Measurements from ENCODE around the gene IKZF3. TPM values are rescaled to one million over a fixed set of nuclear protein-coding genes. Genes with fewer than 3 reads are reported as not detected.

Gene IKZF3
- total RNA-seq, 1 donor from 2014 or later: not detected

GRCh38 chr17:39772987-39773934 is 90.9 kb downstream of the IKZF3 start:
- no peaks in the 10 kb centered on the region for H3K9me3 Mint-ChIP-seq (ENCODE audit: low read depth)
- H3K4me3 Mint-ChIP-seq (ENCODE audit: low read depth): no peak overlapping the region
- no peak for TF ChIP-seq CTCF (IDR thresholded peaks at IDR 0.05; ENCODE audit: unreplicated experiment)
- no peak overlapping the region for H3K27ac Mint-ChIP-seq
- peaks cover 5% of the 10 kb centered on the region for H3K4me1 Mint-ChIP-seq (ENCODE audit: low read depth)
- H3K27me3 Mint-ChIP-seq: peaks cover 27% of the 10 kb centered on the region
- DNase-seq (ENCODE audit: low spot score, unreplicated experiment): no peak
- H3K36me3 Mint-ChIP-seq (ENCODE audit: insufficient read depth): no peaks in the 10 kb centered on the region

DNA sequence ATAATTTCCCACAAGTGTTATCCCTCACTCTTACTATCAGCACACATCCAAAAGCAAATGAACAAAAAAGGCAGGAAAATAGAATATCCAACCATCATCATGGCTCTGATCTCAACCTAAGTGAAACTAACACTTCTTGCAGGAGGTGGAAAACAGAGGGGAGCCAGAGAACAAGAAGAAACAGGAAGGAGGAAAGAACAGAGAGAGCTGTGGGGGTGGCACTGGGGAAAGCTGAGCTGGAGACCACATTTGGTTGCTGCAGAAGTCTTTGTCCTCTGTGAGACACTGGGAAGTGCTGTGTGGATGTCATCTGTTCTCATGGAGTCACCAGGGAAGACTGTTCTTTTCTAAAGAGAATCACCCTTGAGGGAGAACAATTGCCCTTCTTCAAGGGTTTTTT is 91.7 kb downstream of the IKZF3 start:
- TF ChIP-seq CTCF (IDR thresholded peaks at IDR 0.05; ENCODE audit: unreplicated experiment): no peak
- Mint-ChIP-seq H3K4me3 (ENCODE audit: low read depth) (no peak overlapping the region), H3K27ac (no peak overlapping the region), H3K36me3 (ENCODE audit: insufficient read depth) (no peaks in the 10 kb centered on the region), H3K4me1 (ENCODE audit: low read depth) (peaks cover 5% of the 10 kb centered on the region), H3K9me3 (ENCODE audit: low read depth) (no peaks in the 10 kb centered on the region), H3K27me3 (peaks cover 25% of the 10 kb centered on the region)
- no peak for DNase-seq (ENCODE audit: low spot score, unreplicated experiment)

GRCh38 chr17:39769974-39770587 is 94.0 kb downstream of the IKZF3 start:
- DNase-seq (ENCODE audit: low spot score, unreplicated experiment): no peak
- Mint-ChIP-seq H3K9me3 (ENCODE audit: low read depth) (no peaks in the 10 kb centered on the region), H3K36me3 (ENCODE audit: insufficient read depth) (no peaks in the 10 kb centered on the region), H3K27me3 (peaks cover 44% of the 10 kb centered on the region), H3K4me3 (ENCODE audit: low read depth) (no peak overlapping the region), H3K4me1 (ENCODE audit: low read depth) (peaks cover 5% of the 10 kb centered on the region), H3K27ac (no peak overlapping the region)
- TF ChIP-seq CTCF (IDR thresholded peaks at IDR 0.05; ENCODE audit: unreplicated experiment): no peak

- Mint-ChIP-seq H3K9me3 (ENCODE audit: low read depth) (no peaks in the 10 kb centered on the region), H3K27ac (no peak overlapping the region), H3K27me3 (peaks cover 47% of the 10 kb centered on the region), H3K4me3 (ENCODE audit: low read depth) (no peak overlapping the region), H3K4me1 (ENCODE audit: low read depth) (peaks cover 3% of the 10 kb centered on the region), H3K36me3 (ENCODE audit: insufficient read depth) (no peaks in the 10 kb centered on the region)
- TF ChIP-seq CTCF (IDR thresholded peaks at IDR 0.05; ENCODE audit: unreplicated experiment): no peak
- no peak for DNase-seq (ENCODE audit: low spot score, unreplicated experiment)
These were observed 97.0 kb downstream of the IKZF3 start for GRCh38 chr17:39767147-39767546.

- no peaks in the 10 kb centered on the region for H3K36me3 Mint-ChIP-seq (ENCODE audit: insufficient read depth)
- peaks cover 3% of the 10 kb centered on the region for H3K4me1 Mint-ChIP-seq (ENCODE audit: low read depth)
- H3K9me3 Mint-ChIP-seq (ENCODE audit: low read depth): no peaks in the 10 kb centered on the region
- H3K27me3 Mint-ChIP-seq: peaks cover 45% of the 10 kb centered on the region
- TF ChIP-seq CTCF (IDR thresholded peaks at IDR 0.05; ENCODE audit: unreplicated experiment): no peak
- H3K27ac Mint-ChIP-seq: no peak overlapping the region
- no peak for DNase-seq (ENCODE audit: low spot score, unreplicated experiment)
- no peak overlapping the region for H3K4me3 Mint-ChIP-seq (ENCODE audit: low read depth)
These were observed 98.3 kb downstream of the IKZF3 start for GRCh38 chr17:39765766-39766165.

Data from progenitor cell of endocrine pancreas (in vitro differentiated cells).